Hepatocyte (in vitro differentiated cells): ENCODE results near the gene RNASE7. TPM values are rescaled to one million over a fixed set of nuclear protein-coding genes. Genes with fewer than 3 reads are reported as not detected.

Experiments
- DNase-seq: peaks from one replicate; pipeline ENCODE4 v3.0.0-alpha.2; 2016; ENCODE audit warnings: low spot score
- H2AFZ ChIP-seq: fragments of 200-600 bp; sonication (generic); 2 replicates; pipeline ENCODE4 v1.6.0; 2016; ENCODE audit warnings: antibody characterized with exemption, mild to moderate bottlenecking
- H3K27ac ChIP-seq: fragments of 200-600 bp; sonication (generic); 2 replicates; pipeline ENCODE4 v1.5.1; 2016; ENCODE audit warnings: mild to moderate bottlenecking
- H3K27me3 ChIP-seq: fragments of 200-600 bp; sonication (generic); 2 replicates; pipeline ENCODE4 v1.6.1; 2016
- H3K36me3 ChIP-seq: fragments of 200-600 bp; sonication (generic); replicated peaks from 2 replicates; pipeline ENCODE4 v1.5.1; 2016; ENCODE audit warnings: low read depth; ENCODE audit not compliant: insufficient read depth
- H3K4me1 ChIP-seq: fragments of 200-600 bp; sonication (generic); 2 replicates; pipeline ENCODE4 v1.5.1; 2016; ENCODE audit warnings: mild to moderate bottlenecking, moderate library complexity; ENCODE audit not compliant: insufficient read depth
- H3K4me2 ChIP-seq: fragments of 200-600 bp; sonication (generic); 2 replicates; pipeline ENCODE4 v1.6.0; 2016
- H3K4me3 ChIP-seq: fragments of 200-600 bp; sonication (generic); 2 replicates; pipeline ENCODE4 v1.5.1; 2016; ENCODE audit warnings: mild to moderate bottlenecking
- H3K79me2 ChIP-seq: fragments of 200-600 bp; sonication (generic); 2 replicates; pipeline ENCODE4 v1.6.0; 2017; ENCODE audit warnings: mild to moderate bottlenecking
- H3K9me2 ChIP-seq: fragments of 200-600 bp; sonication (generic); replicated peaks from 2 replicates; pipeline ENCODE4 v1.6.0; 2017; ENCODE audit warnings: mild to moderate bottlenecking; ENCODE audit not compliant: insufficient read depth
- H3K9me3 ChIP-seq: fragments of 200-600 bp; sonication (generic); 2 replicates; pipeline ENCODE4 v1.5.1; 2016; ENCODE audit warnings: low read depth, mild to moderate bottlenecking
- H4K20me1 ChIP-seq: fragments of 200-600 bp; sonication (generic); 2 replicates; pipeline ENCODE4 v1.6.0; 2016; ENCODE audit warnings: mild to moderate bottlenecking; ENCODE audit not compliant: insufficient read depth, poor library complexity, severe bottlenecking
- EZH2 ChIP-seq: fragments of 200-600 bp; sonication (generic); IDR thresholded peaks from 2 replicates; pipeline ENCODE4 v1.6.1; 2016; ENCODE audit warnings: antibody characterized with exemption, mild to moderate bottlenecking, borderline replicate concordance
- EZH2phosphoT487 ChIP-seq: fragments of 200-600 bp; sonication (generic); IDR thresholded peaks from one replicate; pipeline ENCODE4 v1.6.1; 2018; ENCODE audit warnings: antibody characterized with exemption, mild to moderate bottlenecking, low read depth, moderate library complexity; ENCODE audit not compliant: unreplicated experiment, severe bottlenecking
- WGBS: methylation state at CpG from one replicate; pipeline ENCODE4 v1.1.6; 2016; ENCODE audit warnings: low lambda C conversion rate; ENCODE audit errors: missing lambda C conversion rate; 5-methylcytosine and 5-hydroxymethylcytosine counted together
- polyA plus RNA-seq: library from polyadenylated mRNA; unstranded; fragments of >200 nt; fragmentation: Nextera tagmentation; extraction: Ambion mirVana; gene quantifications from 2 replicates; pipeline ENCODE4 v1.2.1, GENCODE V29; 2016
- total RNA-seq: library from RNA; depleted of rRNA; stranded (reverse); fragments of >200 nt; gene quantifications from 2 replicates; pipeline ENCODE4 v1.2.3, GENCODE V29; 2014
- TF ChIP-seq, protein P1 (sequence below): fragments of 200-600 bp; sonication (generic); IDR thresholded peaks from 2 replicates; pipeline ENCODE4 v1.5.1; 2016; ENCODE audit warnings: antibody characterized with exemption, mild to moderate bottlenecking; ENCODE audit not compliant: poor library complexity

RNASE7 gene
- total and polyA plus RNA-seq, 2 experiments from 2014 or later = not detected

DNA sequence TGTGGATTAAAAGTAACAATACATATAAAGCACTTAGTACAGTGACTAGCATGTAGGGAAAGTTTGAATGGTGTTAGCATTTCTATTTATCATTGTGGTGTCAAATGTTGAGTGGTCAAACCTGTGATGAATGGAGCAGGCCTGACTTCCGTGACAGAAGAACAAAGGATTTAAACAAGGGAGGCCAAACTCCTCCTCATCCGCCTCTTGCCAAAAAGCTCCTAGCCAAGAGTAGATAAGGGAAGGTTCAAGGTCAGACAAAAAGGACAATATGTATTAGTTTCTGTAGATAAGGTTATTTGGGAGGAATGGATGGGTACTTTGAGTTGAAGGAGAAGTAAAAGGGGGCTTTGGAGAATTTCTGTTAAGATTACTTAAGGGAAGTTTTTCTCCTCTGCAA lies 6.5 kb downstream of the RNASE7 start:
- no peak overlapping the region for H3K4me3 ChIP-seq
- H3K4me1 ChIP-seq = no peaks in the 10 kb centered on the region
- no peaks in the 10 kb centered on the region for H3K9me3 ChIP-seq
- H3K4me2 ChIP-seq = no peak overlapping the region
- no peaks in the 10 kb centered on the region for H3K27me3 ChIP-seq
- H4K20me1 ChIP-seq = no peaks in the 10 kb centered on the region
- WGBS = 79% methylated on average over 2 of the region's 2 CpGs
- no peak overlapping the region for H2AFZ ChIP-seq
- TF ChIP-seq EZH2phosphoT487 (no peak), EZH2 (no peak)
- no peaks in the 10 kb centered on the region for H3K79me2 ChIP-seq
- no peak overlapping the region for H3K27ac ChIP-seq
- DNase-seq = no peak
- no peaks in the 10 kb centered on the region for H3K9me2 ChIP-seq
- H3K36me3 ChIP-seq = no peaks in the 10 kb centered on the region

DNA sequence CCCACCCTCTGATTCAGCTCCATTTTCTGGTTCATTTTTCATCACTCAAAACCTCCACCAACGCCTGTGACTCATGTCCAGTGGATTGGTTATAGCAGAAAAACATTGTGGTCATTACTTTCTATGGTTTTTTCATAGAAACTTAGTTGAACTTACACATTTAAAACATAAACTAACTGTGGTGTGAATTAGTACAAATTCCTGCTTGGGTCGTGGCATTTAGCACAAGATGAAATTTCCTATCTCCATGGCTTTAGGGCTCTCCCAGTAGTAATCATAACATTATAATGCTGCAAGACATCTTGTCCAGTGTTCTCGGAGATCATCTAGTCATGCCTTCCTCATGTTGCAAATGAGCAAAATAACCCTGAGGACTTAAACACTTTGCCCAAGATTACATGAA lies 7.1 kb downstream of the RNASE7 start:
- Histone ChIP-seq H3K27ac (no peak overlapping the region), H3K4me1 (no peaks in the 10 kb centered on the region), H3K4me2 (no peak overlapping the region), H3K27me3 (no peaks in the 10 kb centered on the region), H3K9me2 (no peaks in the 10 kb centered on the region), H4K20me1 (no peaks in the 10 kb centered on the region), H3K9me3 (no peaks in the 10 kb centered on the region), H2AFZ (no peak overlapping the region), H3K79me2 (no peaks in the 10 kb centered on the region), H3K36me3 (no peaks in the 10 kb centered on the region), H3K4me3 (no peak overlapping the region)
- TF ChIP-seq EZH2phosphoT487 (no peak), EZH2 (no peak)
- TF ChIP-seq, protein P1, sequence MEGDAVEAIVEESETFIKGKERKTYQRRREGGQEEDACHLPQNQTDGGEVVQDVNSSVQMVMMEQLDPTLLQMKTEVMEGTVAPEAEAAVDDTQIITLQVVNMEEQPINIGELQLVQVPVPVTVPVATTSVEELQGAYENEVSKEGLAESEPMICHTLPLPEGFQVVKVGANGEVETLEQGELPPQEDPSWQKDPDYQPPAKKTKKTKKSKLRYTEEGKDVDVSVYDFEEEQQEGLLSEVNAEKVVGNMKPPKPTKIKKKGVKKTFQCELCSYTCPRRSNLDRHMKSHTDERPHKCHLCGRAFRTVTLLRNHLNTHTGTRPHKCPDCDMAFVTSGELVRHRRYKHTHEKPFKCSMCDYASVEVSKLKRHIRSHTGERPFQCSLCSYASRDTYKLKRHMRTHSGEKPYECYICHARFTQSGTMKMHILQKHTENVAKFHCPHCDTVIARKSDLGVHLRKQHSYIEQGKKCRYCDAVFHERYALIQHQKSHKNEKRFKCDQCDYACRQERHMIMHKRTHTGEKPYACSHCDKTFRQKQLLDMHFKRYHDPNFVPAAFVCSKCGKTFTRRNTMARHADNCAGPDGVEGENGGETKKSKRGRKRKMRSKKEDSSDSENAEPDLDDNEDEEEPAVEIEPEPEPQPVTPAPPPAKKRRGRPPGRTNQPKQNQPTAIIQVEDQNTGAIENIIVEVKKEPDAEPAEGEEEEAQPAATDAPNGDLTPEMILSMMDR = no peak
- 95% methylated on average over 3 of the region's 3 CpGs for WGBS
- DNase-seq = no peak

DNA sequence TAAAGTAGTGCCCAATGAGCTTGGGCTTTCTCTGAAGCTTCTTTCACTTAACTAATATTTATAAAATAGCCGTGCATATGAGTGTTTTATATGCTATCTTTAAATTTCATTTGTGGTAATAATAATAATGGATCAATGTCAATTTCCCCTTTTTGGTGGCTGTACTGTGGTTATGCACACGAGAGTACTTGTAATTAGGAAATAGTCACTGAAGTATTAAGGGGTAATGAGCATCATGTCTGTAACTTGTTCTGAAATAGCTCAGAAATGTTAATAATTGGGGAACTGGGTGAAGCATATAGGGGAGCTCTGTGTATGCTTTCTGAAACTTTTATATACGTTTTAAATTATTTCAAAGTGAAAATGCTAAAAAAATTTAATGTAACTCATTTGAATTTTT lies 8.4 kb downstream of the RNASE7 start:
- Histone ChIP-seq H4K20me1 (no peaks in the 10 kb centered on the region), H3K79me2 (no peaks in the 10 kb centered on the region), H3K9me3 (no peaks in the 10 kb centered on the region), H3K27me3 (no peaks in the 10 kb centered on the region), H2AFZ (no peak overlapping the region), H3K4me1 (no peaks in the 10 kb centered on the region), H3K4me2 (no peak overlapping the region), H3K9me2 (no peaks in the 10 kb centered on the region), H3K36me3 (no peaks in the 10 kb centered on the region), H3K27ac (no peak overlapping the region), H3K4me3 (no peak overlapping the region)
- DNase-seq = no peak
- WGBS = 87% methylated on average over 3 of the region's 3 CpGs
- no peak for TF ChIP-seq EZH2phosphoT487

DNA sequence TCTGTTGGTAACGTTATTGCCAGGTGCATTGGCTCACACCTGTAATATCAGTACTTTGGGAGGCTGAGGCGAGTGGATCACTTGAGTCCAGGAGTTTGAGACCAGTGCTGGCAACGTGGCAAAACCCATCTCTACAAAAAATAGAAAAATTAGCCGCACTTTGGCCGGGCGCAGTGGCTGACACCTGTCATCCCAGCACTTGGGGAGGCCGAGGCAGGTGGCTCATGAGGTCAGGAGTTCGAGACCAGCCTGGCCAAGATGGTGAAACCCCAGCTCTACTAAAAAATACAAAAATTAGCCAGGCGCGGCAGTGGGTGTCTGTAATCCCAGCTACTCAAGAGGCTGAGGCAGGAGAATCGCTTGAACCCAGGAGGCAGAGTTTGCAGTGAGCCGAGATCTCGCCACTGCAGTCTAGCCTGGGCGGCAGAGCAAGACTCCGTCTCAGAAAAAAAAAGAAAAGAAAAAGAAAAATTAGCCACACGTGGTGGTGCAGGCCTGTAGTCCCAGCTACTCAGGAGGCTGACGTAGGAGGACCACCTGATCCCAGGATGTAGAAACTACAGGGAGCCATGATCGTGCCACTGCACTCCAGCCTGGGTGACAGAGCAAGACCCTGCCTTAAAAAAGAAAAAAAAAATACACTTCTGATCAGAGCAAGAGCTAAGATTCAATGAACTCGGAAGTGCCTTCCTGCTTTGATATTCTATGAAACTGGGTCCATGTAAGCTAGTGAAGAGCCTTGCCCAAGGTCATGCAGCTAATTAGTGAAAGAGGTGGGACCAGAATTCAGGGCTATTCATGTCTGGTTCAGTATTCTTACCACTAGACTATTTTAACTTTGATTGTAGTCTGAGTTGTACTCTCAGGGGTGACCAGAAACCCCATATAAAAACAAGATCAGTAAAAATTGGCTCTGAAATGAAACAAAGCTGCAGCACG lies 11.3 kb downstream of the RNASE7 start:
- Histone ChIP-seq H3K9me3 (no peaks in the 10 kb centered on the region), H3K9me2 (no peaks in the 10 kb centered on the region), H3K27me3 (no peaks in the 10 kb centered on the region), H2AFZ (no peak overlapping the region), H3K79me2 (no peaks in the 10 kb centered on the region), H3K27ac (peak overlapping the region; percentile 36), H3K4me2 (peak overlapping the region; percentile 7), H3K4me1 (peaks cover 7% of the 10 kb centered on the region), H4K20me1 (no peaks in the 10 kb centered on the region), H3K4me3 (no peak overlapping the region), H3K36me3 (no peaks in the 10 kb centered on the region)
- TF ChIP-seq, protein P1 = no peak
- TF ChIP-seq EZH2 = no peak
- no peak for TF ChIP-seq EZH2phosphoT487
- 92% methylated on average over 20 of the region's 20 CpGs for WGBS
- DNase-seq = no peak
